H1 (cell line): ENCODE results near the gene AP3M1. TPM values are rescaled to one million over a fixed set of nuclear protein-coding genes. Genes with fewer than 3 reads are reported as not detected.

ENCODE experiments used
- CTCF ChIA-PET: fragments of 300-600 bp; sonication (Branson Sonifier 250); formaldehyde crosslinking; loops from one replicate; lab custom pipeline; 2021; ENCODE audit not compliant: partially characterized antibody; lab: Charles Lee
- POLR2A ChIA-PET: fragments of 300-600 bp; sonication (Branson Sonifier 250); formaldehyde crosslinking; loops from one replicate; lab custom pipeline; 2021; ENCODE audit warnings: inconsistent platforms; ENCODE audit not compliant: partially characterized antibody; lab: Charles Lee
- DNase-seq, 2 experiments: peaks; one replicate each; pipeline versions ENCODE4 v3.0.0 to v3.0.0-alpha.2; 2010 to 2022; ENCODE audit warnings: low spot score in 2 of 2, low read depth in 1 of 2, mixed read lengths in 1 of 2
- FAIRE-seq: peaks from 2 replicates; lab custom pipeline; 2011; peaks lifted over from hg19 to GRCh38; lab: Jason Lieb, UNC
- H2AFZ ChIP-seq: 2 replicates; pipeline ENCODE4 v1.8.1; 2012; ENCODE audit warnings: low read length, inconsistent platforms
- H2AK5ac ChIP-seq: 2 replicates; pipeline ENCODE4 v1.6.1; 2013; ENCODE audit warnings: low read depth, low read length
- H2BK120ac ChIP-seq: replicated peaks from 2 replicates; pipeline ENCODE3; 2013; ENCODE audit warnings: low read depth, low read length, inconsistent platforms
- H2BK12ac ChIP-seq: 2 replicates; pipeline ENCODE4 v1.6.1; 2013; ENCODE audit warnings: low read depth, low read length
- H2BK15ac ChIP-seq: 2 replicates; pipeline ENCODE4 v1.6.1; 2013; ENCODE audit warnings: low read length
- H2BK20ac ChIP-seq: 2 replicates; pipeline ENCODE4 v1.6.1; 2013; ENCODE audit warnings: low read length
- H2BK5ac ChIP-seq: 2 replicates; pipeline ENCODE4 v1.6.1; 2013; ENCODE audit warnings: low read depth, low read length
- H3K14ac ChIP-seq: 2 replicates; pipeline ENCODE4 v1.6.1; 2013; ENCODE audit warnings: inconsistent platforms; ENCODE audit not compliant: insufficient read length
- H3K18ac ChIP-seq: 2 replicates; pipeline ENCODE4 v1.6.1; 2013; ENCODE audit warnings: low read length; ENCODE audit errors: extremely low read depth
- H3K23ac ChIP-seq: 2 replicates; pipeline ENCODE4 v1.6.1; 2013; ENCODE audit warnings: inconsistent platforms; ENCODE audit not compliant: insufficient read length
- H3K23me2 ChIP-seq: 2 replicates; pipeline ENCODE4 v1.6.1; 2013; ENCODE audit warnings: low read depth, low read length
- H3K27ac ChIP-seq: 2 replicates; pipeline ENCODE4 v1.6.1; 2011; ENCODE audit warnings: low read depth, low read length, inconsistent platforms
- H3K27me3 ChIP-seq, 4 experiments: replicated peaks in 1 of 4; 1 replicate in 1 of 4; 2 replicates in 3 of 4; pipeline versions ENCODE4 v1.6.1 to v1.8.1; 2011 to 2013; ENCODE audit warnings: low read length in 3 of 4, mild to moderate bottlenecking in 3 of 4, inconsistent platforms in 2 of 4, mixed read lengths in 2 of 4, moderate library complexity in 1 of 4; ENCODE audit not compliant: control insufficient read depth in 3 of 4, insufficient read depth in 3 of 4; ENCODE audit errors: extremely low read depth in 1 of 4
- H3K36me3 ChIP-seq, 4 experiments: 2 replicates each; pipeline versions ENCODE4 v1.6.1 to v1.8.1; 2011 to 2013; ENCODE audit warnings: mild to moderate bottlenecking in 4 of 4, low read length in 3 of 4, moderate library complexity in 2 of 4, control low read depth in 1 of 4, inconsistent platforms in 1 of 4; ENCODE audit not compliant: insufficient read depth in 4 of 4, control insufficient read depth in 2 of 4
- H3K4ac ChIP-seq: replicated peaks from 2 replicates; pipeline ENCODE3; 2013; ENCODE audit warnings: low read length, low read depth, mixed read lengths, inconsistent platforms; ENCODE audit not compliant: insufficient read length
- H3K4me1 ChIP-seq, 4 experiments: replicated peaks in 1 of 4; 1 replicate in 1 of 4; 2 replicates in 3 of 4; pipeline versions ENCODE4 v1.6.1 to v1.8.1; 2011 to 2013; ENCODE audit warnings: low read length in 3 of 4, inconsistent platforms in 2 of 4, mixed read lengths in 1 of 4; ENCODE audit not compliant: insufficient read depth in 4 of 4, control insufficient read depth in 3 of 4
- H3K4me2 ChIP-seq, 2 experiments: 2 replicates each; pipeline versions ENCODE4 v1.6.1 to v1.8.1; 2011 to 2013; ENCODE audit warnings: low read depth in 2 of 2, low read length in 2 of 2, control low read depth in 1 of 2, inconsistent platforms in 1 of 2, mild to moderate bottlenecking in 1 of 2; ENCODE audit not compliant: insufficient read depth in 1 of 2
- H3K4me3 ChIP-seq, 4 experiments: fragments of 200-600, 300-600 bp in 1 of 4; sonication (generic), shearing (Covaris generic), sonication (Bioruptor Twin) in 1 of 4; 2 replicates each; pipeline versions ENCODE4 v1.5.1 to v1.8.1; 2011 to 2016; ENCODE audit warnings: low read length in 4 of 4, low read depth in 3 of 4, control low read depth in 2 of 4, inconsistent platforms in 2 of 4, mild to moderate bottlenecking in 2 of 4, mixed read lengths in 1 of 4, moderate library complexity in 1 of 4; ENCODE audit not compliant: insufficient read depth in 2 of 4; ENCODE audit errors: extremely low read depth in 1 of 4
- H3K56ac ChIP-seq: replicated peaks from 2 replicates; pipeline ENCODE3; 2013; ENCODE audit warnings: low read depth, mild to moderate bottlenecking, mixed read lengths, low read length, inconsistent platforms; ENCODE audit not compliant: insufficient read length
- H3K79me1 ChIP-seq: 2 replicates; pipeline ENCODE4 v1.6.1; 2013; ENCODE audit warnings: low read depth, low read length, control low read depth
- H3K79me2 ChIP-seq, 2 experiments: 2 replicates each; pipeline versions ENCODE4 v1.6.1 to v1.8.1; 2012 to 2013; ENCODE audit warnings: low read length in 2 of 2, mild to moderate bottlenecking in 2 of 2, inconsistent platforms in 1 of 2; ENCODE audit not compliant: insufficient read depth in 2 of 2, control insufficient read depth in 1 of 2
- H3K9ac ChIP-seq, 4 experiments: replicated peaks in 1 of 4; 1 replicate in 1 of 4; 2 replicates in 3 of 4; pipeline versions ENCODE4 v1.6.1 to v1.8.1; 2011 to 2013; ENCODE audit warnings: low read depth in 3 of 4, low read length in 3 of 4, control low read depth in 2 of 4, mild to moderate bottlenecking in 2 of 4, moderate library complexity in 2 of 4, inconsistent platforms in 1 of 4; ENCODE audit errors: extremely low read depth in 1 of 4
- H3K9me3 ChIP-seq, 2 experiments: 2 replicates each; pipeline versions ENCODE4 v1.6.1 to v1.8.1; 2012 to 2013; ENCODE audit warnings: mild to moderate bottlenecking in 2 of 2, moderate library complexity in 2 of 2, control low read depth in 1 of 2, inconsistent platforms in 1 of 2, low read depth in 1 of 2, low read length in 1 of 2, mixed read lengths in 1 of 2; ENCODE audit not compliant: insufficient read depth in 2 of 2
- H4K20me1 ChIP-seq, 2 experiments: replicated peaks in 1 of 2; 2 replicates each; pipeline versions ENCODE3 to v1.8.1; 2011 to 2013; ENCODE audit warnings: inconsistent platforms in 2 of 2, low read length in 2 of 2, mild to moderate bottlenecking in 1 of 2; ENCODE audit not compliant: insufficient read depth in 2 of 2, control insufficient read depth in 1 of 2
- H4K5ac ChIP-seq: 2 replicates; pipeline ENCODE4 v1.6.1; 2013; ENCODE audit warnings: low read length, low read depth, mixed read lengths, inconsistent platforms; ENCODE audit not compliant: insufficient read length
- H4K8ac ChIP-seq: 2 replicates; pipeline ENCODE4 v1.8.0; 2013; ENCODE audit warnings: mild to moderate bottlenecking, moderate library complexity, low read length, inconsistent platforms; ENCODE audit not compliant: insufficient read depth; ENCODE audit errors: extremely low read depth
- H4K91ac ChIP-seq: replicated peaks from 2 replicates; pipeline ENCODE3; 2013; ENCODE audit warnings: low read length, mixed read lengths, inconsistent platforms; ENCODE audit not compliant: insufficient read length
- ATF2 ChIP-seq: IDR thresholded peaks from 2 replicates; pipeline ENCODE4 v1.6.1; 2012; ENCODE audit warnings: low read length, inconsistent platforms
- BRCA1 ChIP-seq: IDR thresholded peaks from 2 replicates; pipeline ENCODE4 v1.6.1; 2012; ENCODE audit warnings: low read depth, low read length, improper control_type of control experiment
- CBX8 ChIP-seq: fragments of 300-800, 300-1000 bp; sonication (generic); IDR thresholded peaks from 2 replicates; pipeline ENCODE4 v1.7.1; 2016; ENCODE audit warnings: low read depth, low read length, borderline replicate concordance
- EP300 ChIP-seq, 2 experiments: IDR thresholded peaks; 1 replicate in 1 of 2; 2 replicates in 1 of 2; pipeline ENCODE4 v1.6.1; 2011 to 2012; ENCODE audit warnings: low read depth in 2 of 2, low read length in 2 of 2, mild to moderate bottlenecking in 2 of 2, borderline replicate concordance in 1 of 2, inconsistent platforms in 1 of 2, moderate library complexity in 1 of 2
- RXRA ChIP-seq: IDR thresholded peaks from 2 replicates; pipeline ENCODE4 v1.6.1; 2011; ENCODE audit warnings: low read depth, mild to moderate bottlenecking, low read length, moderate library complexity; ENCODE audit not compliant: insufficient read depth
- SIN3A ChIP-seq, 2 experiments: IDR thresholded peaks in 1 of 2; conservative IDR thresholded peaks in 1 of 2; 2 replicates each; pipeline ENCODE4 v1.6.1; 2011 to 2012; ENCODE audit warnings: low read length in 2 of 2, improper control_type of control experiment in 1 of 2, low read depth in 1 of 2, mild to moderate bottlenecking in 1 of 2
- WGBS, 2 experiments: shearing (Covaris generic) in 1 of 2; methylation state at CpG; one replicate each; pipeline versions ENCODE4 v1.1.6 to v1.1.7; 2013 to 2015; ENCODE audit warnings: low lambda C conversion rate in 2 of 2, mixed read lengths in 2 of 2, inconsistent platforms in 1 of 2, low coverage in 1 of 2, missing lambda C conversion rate in 1 of 2; ENCODE audit not compliant: insufficient replicate concordance in 2 of 2, insufficient coverage in 1 of 2, insufficient read length in 1 of 2; ENCODE audit errors: extremely low coverage in 1 of 2, missing lambda C conversion rate in 1 of 2; 5-methylcytosine and 5-hydroxymethylcytosine counted together
- polyA plus RNA-seq, 7 experiments: library from polyadenylated mRNA; depleted of rRNA in 3 of 7; stranded (reverse) in 5 of 7; unstranded in 2 of 7; fragments of >200 nt in 5 of 7; fragments of 200-250 nt in 2 of 7; gene quantifications; 1 replicate in 5 of 7; 2 replicates in 1 of 7; 4 replicates in 1 of 7; pipeline versions ENCODE4 v1.2.1 to v1.2.3, GENCODE V29; 2011 to 2013; ENCODE audit warnings: missing spikeins in 2 of 7, mixed read lengths in 2 of 7
- total RNA-seq: library from RNA; stranded (reverse); fragmentation: NEBNext Ultra II Directional; extraction: Animal tissue kit (Norgen Biotek cat#: 25700); gene quantifications from 2 replicates; pipeline ENCODE4 v1.2.1, GENCODE V29; 2021
- TF ChIP-seq, protein P1 (sequence below), 3 experiments: IDR thresholded peaks; 1 replicate in 2 of 3; 2 replicates in 1 of 3; pipeline versions ENCODE4 v1.5.1 to v1.6.1; 2011; ENCODE audit warnings: low read length in 3 of 3, mild to moderate bottlenecking in 3 of 3, inconsistent platforms in 2 of 3, low read depth in 1 of 3, moderate library complexity in 1 of 3; ENCODE audit not compliant: insufficient read depth in 1 of 3; ENCODE audit errors: control extremely low read depth in 1 of 3
- TF ChIP-seq, protein P2 (sequence below): IDR thresholded peaks from 2 replicates; pipeline ENCODE4 v1.6.1; 2012; ENCODE audit warnings: inconsistent platforms

Gene AP3M1
- total and polyA plus RNA-seq, 2 of the 8 experiments (the other 6 are each of a cell fraction or from before 2014, with no cell fraction given) = 23.9 to 38.9 TPM

GRCh38 chr10:74099420-74099819, 51.2 kb downstream of the AP3M1 start:
- Histone ChIP-seq H4K20me1 (peaks cover 0 to 2% of the 10 kb centered on the region in 2 experiments), H3K36me3 (peaks cover 44 to 92% (median 77%) of the 10 kb centered on the region in 4 experiments)
- TF ChIP-seq RXRA = no peak
- no peak for TF ChIP-seq EP300 (IDR thresholded peaks at IDR 0.05; ENCODE audit: borderline replicate concordance in 1 of 2, low read depth in 2 of 2, low read length in 2 of 2)
- TF ChIP-seq CBX8 = no peak
- no peak for TF ChIP-seq ATF2
- TF ChIP-seq, protein P1, sequence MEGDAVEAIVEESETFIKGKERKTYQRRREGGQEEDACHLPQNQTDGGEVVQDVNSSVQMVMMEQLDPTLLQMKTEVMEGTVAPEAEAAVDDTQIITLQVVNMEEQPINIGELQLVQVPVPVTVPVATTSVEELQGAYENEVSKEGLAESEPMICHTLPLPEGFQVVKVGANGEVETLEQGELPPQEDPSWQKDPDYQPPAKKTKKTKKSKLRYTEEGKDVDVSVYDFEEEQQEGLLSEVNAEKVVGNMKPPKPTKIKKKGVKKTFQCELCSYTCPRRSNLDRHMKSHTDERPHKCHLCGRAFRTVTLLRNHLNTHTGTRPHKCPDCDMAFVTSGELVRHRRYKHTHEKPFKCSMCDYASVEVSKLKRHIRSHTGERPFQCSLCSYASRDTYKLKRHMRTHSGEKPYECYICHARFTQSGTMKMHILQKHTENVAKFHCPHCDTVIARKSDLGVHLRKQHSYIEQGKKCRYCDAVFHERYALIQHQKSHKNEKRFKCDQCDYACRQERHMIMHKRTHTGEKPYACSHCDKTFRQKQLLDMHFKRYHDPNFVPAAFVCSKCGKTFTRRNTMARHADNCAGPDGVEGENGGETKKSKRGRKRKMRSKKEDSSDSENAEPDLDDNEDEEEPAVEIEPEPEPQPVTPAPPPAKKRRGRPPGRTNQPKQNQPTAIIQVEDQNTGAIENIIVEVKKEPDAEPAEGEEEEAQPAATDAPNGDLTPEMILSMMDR (IDR thresholded peaks at IDR 0.05; ENCODE audit: control extremely low read depth in 1 of 3, insufficient read depth in 1 of 3, low read depth in 1 of 3, low read length in 3 of 3) = no peak
- no peak for TF ChIP-seq BRCA1
- TF ChIP-seq SIN3A (conservative IDR thresholded peaks at IDR 0.05 in 1 of 2, IDR thresholded peaks at IDR 0.05 in 1 of 2; ENCODE audit: low read depth in 1 of 2, low read length in 2 of 2) = no peak
- TF ChIP-seq, protein P2, sequence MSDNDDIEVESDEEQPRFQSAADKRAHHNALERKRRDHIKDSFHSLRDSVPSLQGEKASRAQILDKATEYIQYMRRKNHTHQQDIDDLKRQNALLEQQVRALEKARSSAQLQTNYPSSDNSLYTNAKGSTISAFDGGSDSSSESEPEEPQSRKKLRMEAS = no peak

More at GRCh38 chr10:74099420-74099819, 51.2 kb downstream of the AP3M1 start:
- Histone ChIP-seq H3K18ac (no peak overlapping the region), H2AFZ (no peak overlapping the region), H2AK5ac (no peak overlapping the region), H3K4me2 (no peak overlapping the region), H3K9me3 (no peaks in the 10 kb centered on the region), H3K14ac (no peak overlapping the region), H3K4me3 (no peak overlapping the region), H3K4me1 (no peaks in the 10 kb centered on the region), H2BK20ac (no peak overlapping the region), H2BK120ac (no peak overlapping the region), H3K27ac (no peak overlapping the region), H3K56ac (no peak overlapping the region), H4K91ac (no peak overlapping the region), H3K79me2 (no peaks in the 10 kb centered on the region), H3K9ac (no peak overlapping the region), H4K5ac (no peak overlapping the region), H3K23ac (no peak overlapping the region), H2BK15ac (no peak overlapping the region), H3K27me3 (no peaks in the 10 kb centered on the region), H4K8ac (no peak overlapping the region), H2BK5ac (no peak overlapping the region), H3K79me1 (no peaks in the 10 kb centered on the region), H2BK12ac (no peak overlapping the region), H3K4ac (no peak overlapping the region), H3K23me2 (no peaks in the 10 kb centered on the region)
- no peak for DNase-seq
- no peak for FAIRE-seq
- 92% methylated on average over 3 of the region's 3 CpGs; no CpG with 5 or more reads in 1 of the 2 experiments for WGBS, 2 experiments
- ChIA-PET CTCF (interaction anchor here (0.7 to 2.4 kb wide), 8 partner anchors 10 to 244 kb away, joined by 3 to 10 read pairs (median 4); no protein-coding TSS in a partner anchor), POLR2A (interaction anchor here (1.0 to 3.3 kb wide), 4 partner anchors 9 to 22 kb away, joined by 3 to 9 read pairs (median 4); no protein-coding TSS in a partner anchor)
